GM12878 (cell line): ENCODE results near the gene ERAL1.

Experiments
- CTCF ChIP-seq, 3 experiments: IDR thresholded peaks in 2 of 3; conservative IDR thresholded peaks in 1 of 3; 2 replicates each; pipeline ENCODE4 v1.5.1; 2011; ENCODE audit warnings: low read depth in 3 of 3, low read length in 3 of 3, mild to moderate bottlenecking in 3 of 3, control low read depth in 2 of 3, moderate library complexity in 2 of 3, inconsistent platforms in 1 of 3, mixed read lengths in 1 of 3; ENCODE audit not compliant: control insufficient read depth in 2 of 3, insufficient read depth in 1 of 3; ENCODE audit errors: extremely low read depth in 1 of 3
- EZH2 ChIP-seq: IDR thresholded peaks from 2 replicates; pipeline ENCODE4 v1.6.1; 2012; ENCODE audit warnings: low read depth, mild to moderate bottlenecking, control low read depth, inconsistent platforms, low read length, borderline replicate concordance; ENCODE audit not compliant: control insufficient read depth
- POLR2A ChIP-seq: IDR thresholded peaks from 2 replicates; pipeline ENCODE4 v1.6.1; 2011; ENCODE audit warnings: low read depth, mild to moderate bottlenecking, low read length
- RAD51 ChIP-seq: fragments of 450-650 bp; IDR thresholded peaks from 2 replicates; pipeline ENCODE4 v1.6.1; 2016; ENCODE audit warnings: moderate library complexity, mild to moderate bottlenecking, inconsistent platforms
- RBBP5 ChIP-seq: fragments of 200-600 bp; sonication (generic); conservative IDR thresholded peaks from 2 replicates; pipeline ENCODE4 v1.6.1; 2016
- RCOR1 ChIP-seq: conservative IDR thresholded peaks from 2 replicates; pipeline ENCODE4 v1.6.1; 2012; ENCODE audit warnings: low read depth, low read length, improper control_type of control experiment
- REST ChIP-seq: IDR thresholded peaks from 2 replicates; pipeline ENCODE4 v1.6.1; 2012; ENCODE audit warnings: mild to moderate bottlenecking, low read depth, low read length
- SREBF2 ChIP-seq: IDR thresholded peaks from 2 replicates; pipeline ENCODE4 v1.6.1; 2012; ENCODE audit warnings: mild to moderate bottlenecking, low read length
- TAF1 ChIP-seq: IDR thresholded peaks from 2 replicates; pipeline ENCODE4 v1.6.1; 2011; ENCODE audit warnings: mild to moderate bottlenecking, low read depth, low read length, borderline replicate concordance
- TARDBP ChIP-seq: IDR thresholded peaks from 2 replicates; pipeline ENCODE4 v1.6.1; 2016; ENCODE audit warnings: borderline replicate concordance

- TF ChIP-seq RCOR1: 0 out of 2 replicates have a peak, but pooled peaks have one; percentile 54
- TF ChIP-seq EZH2: no peak
- TF ChIP-seq TARDBP: no peak
- TF ChIP-seq RAD51: no peak
- TF ChIP-seq TAF1: no peak
- no peak for TF ChIP-seq RBBP5
- TF ChIP-seq SREBF2: no peak
- no peak for TF ChIP-seq POLR2A
- no peak for TF ChIP-seq CTCF (IDR thresholded peaks at IDR 0.05 in 2 of 3, conservative IDR thresholded peaks at IDR 0.05 in 1 of 3; ENCODE audit: control insufficient read depth in 2 of 3, extremely low read depth in 1 of 3, insufficient read depth in 1 of 3, low read depth in 3 of 3, low read length in 3 of 3)
- TF ChIP-seq REST: no peak
These were observed 37.2 kb downstream of the ERAL1 start for GRCh38 chr17:28892024-28892423.
